Gastroesophageal sphincter (tissue), 4 donors: ENCODE measurements around the gene CAPN10. TPM values are rescaled to one million over a fixed set of nuclear protein-coding genes. Genes with fewer than 3 reads are reported as not detected.
"Not testable (repeated sequence)": the region's sequence is repeated elsewhere in the genome, so short reads cannot be mapped to it uniquely, and the experiment has no call there.

Experiments used
- ATAC-seq: fragments of 150-250 bp; one replicate; pipeline ENCODE4 v1.9.1; 2016; ENCODE audit warnings: mild to moderate bottlenecking, moderate library complexity
- H3K27ac ChIP-seq, 4 donors: fragments of 200-600 bp; sonication (generic) in 3 of 4; 1 replicate in 3 of 4; 2 replicates in 1 of 4; pipeline ENCODE4 v1.5.1; 2016 to 2019
- H3K27me3 ChIP-seq: fragments of 200-600 bp; sonication (generic); one replicate; pipeline ENCODE4 v1.5.1; 2019
- H3K36me3 ChIP-seq, 2 donors: fragments of 200-600 bp; sonication (generic); one replicate each; pipeline ENCODE4 v1.5.1; 2019; ENCODE audit warnings: control low read depth in 1 of 2
- H3K4me1 ChIP-seq, 3 donors: fragments of 200-600 bp; sonication (generic); 1 replicate in 2 of 3; 2 replicates in 1 of 3; pipeline ENCODE4 v1.5.1; 2016 to 2019; ENCODE audit warnings: control low read depth in 2 of 3
- H3K4me3 ChIP-seq, 2 donors: fragments of 200-600 bp; sonication (generic); one replicate each; pipeline ENCODE4 v1.5.1; 2019; ENCODE audit warnings: mild to moderate bottlenecking in 1 of 2, moderate library complexity in 1 of 2
- H3K9me3 ChIP-seq, 3 donors: fragments of 200-600 bp; sonication (generic); one replicate each; pipeline ENCODE4 v1.5.1; 2017 to 2019; ENCODE audit warnings: control low read depth in 2 of 3
- CTCF ChIP-seq, 4 experiments: fragments of 200-600 bp in 2 of 4; fragments of 450-650 bp in 2 of 4; sonication (generic) in 1 of 4; IDR thresholded peaks; one replicate each; pipeline ENCODE4 v1.5.1; 2017 to 2019; ENCODE audit warnings: antibody characterized with exemption in 4 of 4, mild to moderate bottlenecking in 2 of 4, moderate library complexity in 2 of 4
- EP300 ChIP-seq: sonication (generic); formaldehyde crosslinking; IDR thresholded peaks from one replicate; pipeline ENCODE4 v1.6.1; 2017; ENCODE audit warnings: antibody characterized with exemption, mild to moderate bottlenecking
- POLR2A ChIP-seq, 2 donors: fragments of 450-650 bp; IDR thresholded peaks; one replicate each; pipeline ENCODE4 v1.6.1; 2017; ENCODE audit warnings: antibody characterized with exemption in 2 of 2, mild to moderate bottlenecking in 2 of 2, moderate library complexity in 1 of 2
- POLR2AphosphoS5 ChIP-seq: sonication (generic); formaldehyde crosslinking; IDR thresholded peaks from one replicate; pipeline ENCODE4 v1.6.1; 2017; ENCODE audit warnings: antibody characterized with exemption
- WGBS, 2 donors: methylation state at CpG; one replicate each; pipeline ENCODE4 v1.1.5; 2018; ENCODE audit warnings: low coverage in 1 of 2; 5-methylcytosine and 5-hydroxymethylcytosine counted together
- total RNA-seq, 4 donors: library from RNA; depleted of rRNA; stranded (reverse); fragments of >200 nt; gene quantifications; one replicate each; pipeline ENCODE4 v1.1.0, GENCODE V29; 2016

The CAPN10 gene
- total RNA-seq, 4 donors from 2014 or later, result 19.2 to 34.7 (median 23.2) TPM

- H3K4me3 ChIP-seq, result no peak overlapping the region
- H3K9me3 ChIP-seq, result no peaks in the 10 kb centered on the region
- no peak overlapping the region for H3K27ac ChIP-seq
- 95% methylated on average over 2 of the region's 2 CpGs; no CpG with 5 or more reads in 1 of the 2 donors for WGBS, 2 donors
- no peak for ATAC-seq
- TF ChIP-seq EP300 (no peak), CTCF (IDR thresholded peaks at IDR 0.05) (no peak), POLR2A (IDR thresholded peaks at IDR 0.05) (no peak), POLR2AphosphoS5 (no peak)
- no peaks in the 10 kb centered on the region for H3K4me1 ChIP-seq
- H3K36me3 ChIP-seq, result peaks cover 0 to 17% of the 10 kb centered on the region in 2 donors
- no peaks in the 10 kb centered on the region for H3K27me3 ChIP-seq
These were observed 28.9 kb downstream of the CAPN10 start for GRCh38 chr2:240615396-240615795.

- TF ChIP-seq CTCF (IDR thresholded peaks at IDR 0.05) (no peak), POLR2AphosphoS5 (no peak), POLR2A (IDR thresholded peaks at IDR 0.05) (no peak)
- H3K27ac ChIP-seq, result no peak overlapping the region
- no peaks in the 10 kb centered on the region for H3K4me1 ChIP-seq
- H3K36me3 ChIP-seq, result peaks cover 0 to 17% of the 10 kb centered on the region in 2 donors
- WGBS, 2 donors, result 71 to 89% methylated on average over 8 to 20 of the region's 20 CpGs
- no peak overlapping the region for H3K4me3 ChIP-seq
- H3K27me3 ChIP-seq, result no peaks in the 10 kb centered on the region
- H3K9me3 ChIP-seq, result no peaks in the 10 kb centered on the region
- ATAC-seq, result no peak
These were observed 29.4 kb downstream of the CAPN10 start for GRCh38 chr2:240615820-240616547.

- H3K4me1 ChIP-seq, H3K4me3 ChIP-seq, H3K27me3 ChIP-seq, H3K27ac ChIP-seq, H3K9me3 ChIP-seq, ATAC-seq: not testable (repeated sequence)
- 91 to 100% methylated on average over 1 of the region's 5 CpGs for WGBS, 2 donors
- peaks cover 0 to 17% of the 10 kb centered on the region in 2 donors for H3K36me3 ChIP-seq
These were observed 30.5 kb downstream of the CAPN10 start for GRCh38 chr2:240616860-240617666.

- TF ChIP-seq EP300 (no peak), POLR2AphosphoS5 (no peak), POLR2A (IDR thresholded peaks at IDR 0.05) (no peak), CTCF (IDR thresholded peaks at IDR 0.05) (no peak)
- Histone ChIP-seq H3K36me3 (peaks cover 0 to 10% of the 10 kb centered on the region in 2 donors), H3K4me3 (no peak overlapping the region), H3K9me3 (no peaks in the 10 kb centered on the region), H3K27ac (no peak overlapping the region), H3K4me1 (no peaks in the 10 kb centered on the region), H3K27me3 (no peaks in the 10 kb centered on the region)
- 80 to 93% methylated on average over 3 of the region's 6 CpGs for WGBS, 2 donors
- no peak for ATAC-seq
These were observed 32.2 kb downstream of the CAPN10 start for GRCh38 chr2:240618776-240619175.

- Histone ChIP-seq H3K4me1 (no peaks in the 10 kb centered on the region), H3K27me3 (no peaks in the 10 kb centered on the region), H3K27ac (no peak overlapping the region), H3K36me3 (peaks cover 0 to 10% of the 10 kb centered on the region in 2 donors), H3K4me3 (no peak overlapping the region), H3K9me3 (no peaks in the 10 kb centered on the region)
- ATAC-seq, result no peak
- 100% methylated on average over 3 of the region's 19 CpGs; no CpG with 5 or more reads in 1 of the 2 donors for WGBS, 2 donors
- no peak for TF ChIP-seq POLR2AphosphoS5
These were observed 33.1 kb downstream of the CAPN10 start for GRCh38 chr2:240619506-240620148.
